Right cardiac atrium (tissue), 5 donors: ENCODE results near the gene SLC16A6. TPM values are rescaled to one million over a fixed set of nuclear protein-coding genes. Genes with fewer than 3 reads are reported as not detected.
"Not testable (repeated sequence)": the region's sequence is repeated elsewhere in the genome, so short reads cannot be mapped to it uniquely, and the experiment has no call there.

Experiments used
- ATAC-seq, 2 donors: fragments of 200-7000 bp; cut with Tn5 transposase; one replicate each; pipeline versions ENCODE4 v1.8.0 to v1.9.1; 2020; ENCODE audit warnings: moderate library complexity in 2 of 2, mild to moderate bottlenecking in 1 of 2
- DNase-seq, 3 donors: peaks; one replicate each; pipeline ENCODE4 v3.0.0-alpha.2; 2020
- H3K27ac ChIP-seq: one replicate; pipeline ENCODE4 v1.5.1; 2013; ENCODE audit warnings: mild to moderate bottlenecking, low read length, control low read depth, moderate library complexity
- H3K27me3 ChIP-seq: one replicate; pipeline ENCODE4 v1.6.1; 2013; ENCODE audit not compliant: control insufficient read depth, insufficient read depth
- H3K4me1 ChIP-seq: one replicate; pipeline ENCODE4 v1.6.1; 2013; ENCODE audit warnings: low read length; ENCODE audit not compliant: control insufficient read depth, insufficient read depth
- H3K4me3 ChIP-seq: one replicate; pipeline ENCODE4 v1.5.1; 2013; ENCODE audit warnings: low read length, control low read depth
- H3K9me3 ChIP-seq: one replicate; pipeline ENCODE4 v1.6.1; 2013; ENCODE audit warnings: low read length; ENCODE audit not compliant: control insufficient read depth
- WGBS: extraction: QIAGEN DNeasy Blood & Tissue Kit; methylation state at CpG from one replicate; pipeline ENCODE4 v1.1.7; 2013; 5-methylcytosine and 5-hydroxymethylcytosine counted together
- intact Hi-C, 4 donors: fragments of 100-400 bp; cut with DNase I; formaldehyde crosslinking; loops; one replicate each; pipeline versions ENCODE4 v1.11.0 to v1.14.0; 2022 to 2023
- polyA plus RNA-seq: library from polyadenylated mRNA; stranded (reverse); fragments of 200-250 nt; gene quantifications from one replicate; pipeline ENCODE4 v1.2.3, GENCODE V29; 2013
- total RNA-seq, 4 donors: library from RNA; stranded (reverse); fragmentation: NEBNext Ultra II Directional; extraction: Animal tissue kit (Norgen Biotek cat#: 25700); gene quantifications; one replicate each; pipeline ENCODE4 v1.2.1, GENCODE V29; 2021
- donor health status: healthy with polysubstance abuse.
- donor health status: DM: no; HTN: yes; CAD: no.
- donor health status: DM: no; HTN: no; CAD: no.
- donor health status: DM: no; HTN: yes; CAD: no; lungs with severe emphysema.
- donor health status: DM: yes; HTN: yes; CAD: no.

Gene SLC16A6
- total and polyA plus RNA-seq, 5 donors, result 0.21 to 0.86 (median 0.37) TPM

- WGBS, result 78% methylated on average over 7 of the region's 7 CpGs
- Histone ChIP-seq H3K4me3 (no peak overlapping the region), H3K4me1 (peaks cover 4% of the 10 kb centered on the region), H3K27ac (no peak overlapping the region), H3K27me3 (no peaks in the 10 kb centered on the region), H3K9me3 (no peaks in the 10 kb centered on the region)
- DNase-seq (no peak), ATAC-seq (no peak)
- intact Hi-C loops, result no loop called here
Measured at GRCh38 chr17:68289473-68289872, 1.5 kb downstream of the SLC16A6 start.

- WGBS, result 80% methylated on average over 7 of the region's 7 CpGs
- Histone ChIP-seq H3K9me3 (no peaks in the 10 kb centered on the region), H3K4me1 (peaks cover 4% of the 10 kb centered on the region), H3K27me3 (no peaks in the 10 kb centered on the region), H3K27ac (no peak overlapping the region), H3K4me3 (no peak overlapping the region)
- DNase-seq (no peak), ATAC-seq (no peak)
- intact Hi-C loops, result no loop called here
Measured at GRCh38 chr17:68288804-68289203, 2.1 kb downstream of the SLC16A6 start.

GRCh38 chr17:68288375-68288774 is 2.6 kb downstream of the SLC16A6 start:
- no peak for DNase-seq
- intact Hi-C loops, result no loop called here
- no peak overlapping the region for H3K4me3 ChIP-seq
- no peak for ATAC-seq
- no peaks in the 10 kb centered on the region for H3K27me3 ChIP-seq
- H3K27ac ChIP-seq, result no peak overlapping the region
- 72% methylated on average over 5 of the region's 5 CpGs for WGBS
- peaks cover 4% of the 10 kb centered on the region for H3K4me1 ChIP-seq
- H3K9me3 ChIP-seq, result no peaks in the 10 kb centered on the region

DNA sequence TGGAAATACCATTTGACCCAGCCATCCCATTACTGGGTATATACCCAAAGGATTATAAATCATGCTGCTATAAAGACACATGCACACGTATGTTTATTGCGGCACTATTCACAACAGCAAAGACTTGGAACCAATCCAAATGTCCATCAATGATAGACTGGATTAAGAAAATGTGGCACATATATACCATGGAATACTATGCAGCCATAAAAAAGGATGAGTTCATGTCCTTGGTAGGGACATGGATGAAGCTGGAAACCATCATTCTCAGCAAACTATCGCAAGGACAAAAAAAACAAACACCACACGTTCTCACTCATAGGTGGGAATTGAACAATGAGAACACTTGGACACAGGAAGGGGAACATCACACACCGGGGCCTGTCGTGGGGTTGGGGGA is 9.0 kb downstream of the SLC16A6 start:
- intact Hi-C loops, ATAC-seq: not testable (repeated sequence)
- 90% methylated on average over 4 of the region's 6 CpGs for WGBS

DNA sequence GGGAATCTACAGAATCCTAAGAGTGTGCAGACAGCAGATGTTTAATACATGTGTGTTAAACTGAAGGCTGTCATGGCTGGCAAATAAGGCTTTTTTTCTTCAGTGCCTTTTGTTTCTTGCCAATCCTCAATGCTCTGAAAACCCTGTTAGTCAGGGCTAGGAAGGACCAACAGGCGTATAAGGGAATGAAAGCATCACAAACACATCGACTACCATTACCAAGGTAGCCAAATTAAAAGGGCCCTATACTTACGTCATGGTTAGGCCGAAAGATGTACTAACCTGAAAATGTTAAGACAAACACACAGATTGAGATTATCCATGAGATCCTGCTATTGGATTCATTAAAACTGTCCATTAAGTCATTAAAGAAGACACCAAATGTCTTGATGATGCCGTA is 13.1 kb downstream of the SLC16A6 start:
- 97% methylated on average over 5 of the region's 5 CpGs for WGBS
- intact Hi-C loops, result loop anchor here in 2 of 4 donors (10.0 kb wide), 2 partner anchors 117 to 127 kb away; no protein-coding TSS in a partner anchor

More for the DNA sequence above, 9.0 kb downstream of the SLC16A6 start:
- H3K27me3 ChIP-seq, H3K27ac ChIP-seq, H3K9me3 ChIP-seq, H3K4me1 ChIP-seq, H3K4me3 ChIP-seq, DNase-seq: not testable (repeated sequence)

GRCh38 chr17:68276339-68276738 is 14.6 kb downstream of the SLC16A6 start:
- H3K27ac ChIP-seq, H3K9me3 ChIP-seq, H3K27me3 ChIP-seq, H3K4me3 ChIP-seq, DNase-seq, ATAC-seq, H3K4me1 ChIP-seq: not testable (repeated sequence)
- 99% methylated on average over 3 of the region's 3 CpGs for WGBS
- intact Hi-C loops, result loop anchor here in 2 of 4 donors (10.0 kb wide), 2 partner anchors 118 to 128 kb away; no protein-coding TSS in a partner anchor

More for the DNA sequence above, 13.1 kb downstream of the SLC16A6 start:
- H3K27ac ChIP-seq, result no peak overlapping the region
- no peak overlapping the region for H3K4me3 ChIP-seq
- H3K27me3 ChIP-seq, result no peaks in the 10 kb centered on the region
- DNase-seq, result no peak
- H3K4me1 ChIP-seq, result no peaks in the 10 kb centered on the region
- no peaks in the 10 kb centered on the region for H3K9me3 ChIP-seq
- no peak for ATAC-seq

GRCh38 chr17:68273722-68274121 is 17.2 kb downstream of the SLC16A6 start:
- DNase-seq (no peak), ATAC-seq (no peak)
- intact Hi-C loops, result loop anchor here in 2 of 4 donors (10.0 kb wide), 2 partner anchors 121 to 131 kb away; no protein-coding TSS in a partner anchor
- Histone ChIP-seq H3K27me3 (no peaks in the 10 kb centered on the region), H3K9me3 (no peaks in the 10 kb centered on the region), H3K4me3 (no peak overlapping the region), H3K4me1 (no peaks in the 10 kb centered on the region), H3K27ac (no peak overlapping the region)
- WGBS, result 55% methylated on average over 11 of the region's 11 CpGs

DNA sequence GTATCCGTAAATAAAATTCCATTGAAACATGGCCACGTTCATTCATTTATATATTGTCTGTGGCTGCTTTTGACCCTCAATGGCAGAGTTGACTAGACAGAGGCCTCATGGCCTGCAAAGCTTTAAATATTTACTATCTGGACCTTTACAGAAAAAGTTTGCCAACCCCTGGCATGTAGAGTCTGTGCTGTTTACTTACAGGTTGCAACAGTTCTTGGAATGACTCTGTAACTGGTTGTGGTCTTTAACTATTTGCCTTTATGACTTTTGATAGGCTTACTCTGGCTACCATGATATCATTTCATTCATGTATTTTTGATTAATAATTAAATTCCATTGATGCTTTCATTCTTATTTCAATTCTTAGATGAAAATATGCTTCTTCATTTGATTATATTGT is 25.1 kb downstream of the SLC16A6 start:
- 94% methylated on average over 2 of the region's 2 CpGs for whole genome bisulfite sequencing
- not testable (repeated sequence) for H3K4me3 ChIP-seq, ATAC-seq

DNA sequence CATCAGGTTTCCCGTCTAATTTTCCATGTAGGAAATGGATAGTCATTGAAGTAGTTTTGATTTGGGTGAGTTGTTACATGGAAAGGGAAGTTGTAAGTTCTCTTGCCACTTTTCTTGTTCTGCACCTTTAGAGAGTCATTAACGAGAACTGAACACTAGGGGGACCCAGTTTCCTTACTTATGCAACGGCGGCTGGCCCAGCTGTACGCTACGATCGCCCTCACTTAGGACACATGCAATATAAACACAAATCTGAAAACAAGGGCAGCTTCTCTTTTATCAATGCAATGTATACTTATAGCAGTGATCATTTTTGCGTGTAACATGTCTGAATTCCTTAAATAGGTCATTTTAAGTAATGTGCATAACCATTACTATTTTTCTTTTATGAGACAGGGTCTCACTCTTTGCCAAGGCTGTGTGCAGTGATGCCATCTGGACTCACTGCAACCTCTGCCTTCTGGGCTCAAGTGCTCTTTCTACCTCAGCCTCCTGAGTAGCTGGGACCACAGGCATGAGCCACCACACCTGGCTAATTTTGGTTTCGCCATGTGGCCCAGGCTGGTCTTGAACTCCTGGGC is 27.7 kb downstream of the SLC16A6 start:
- not testable (repeated sequence) for H3K4me3 ChIP-seq, H3K27ac ChIP-seq, H3K4me1 ChIP-seq, DNase-seq, H3K27me3 ChIP-seq, H3K9me3 ChIP-seq
- WGBS, result 11% methylated on average over 9 of the region's 9 CpGs
- ATAC-seq, result peak; percentile 76 to 77
- intact Hi-C loops, result loop anchor here (5.0 to 10.0 kb wide), 6 partner anchors 134 to 202 kb away; no protein-coding TSS in a partner anchor

More for the DNA sequence above, 25.1 kb downstream of the SLC16A6 start:
- H3K27me3 ChIP-seq, H3K4me1 ChIP-seq, H3K9me3 ChIP-seq, DNase-seq, H3K27ac ChIP-seq: not testable (repeated sequence)
- intact Hi-C loops, result loop anchor here (10.0 kb wide), 2 partner anchors 169 to 199 kb away; no protein-coding TSS in a partner anchor

GRCh38 chr17:68262467-68262866 is 28.5 kb downstream of the SLC16A6 start:
- not testable (repeated sequence) for H3K27ac ChIP-seq
- intact Hi-C loops, result loop anchor here (5.0 to 10.0 kb wide), 6 partner anchors 135 to 202 kb away; no protein-coding TSS in a partner anchor
- peak; percentile 18 to 42 for ATAC-seq

DNA sequence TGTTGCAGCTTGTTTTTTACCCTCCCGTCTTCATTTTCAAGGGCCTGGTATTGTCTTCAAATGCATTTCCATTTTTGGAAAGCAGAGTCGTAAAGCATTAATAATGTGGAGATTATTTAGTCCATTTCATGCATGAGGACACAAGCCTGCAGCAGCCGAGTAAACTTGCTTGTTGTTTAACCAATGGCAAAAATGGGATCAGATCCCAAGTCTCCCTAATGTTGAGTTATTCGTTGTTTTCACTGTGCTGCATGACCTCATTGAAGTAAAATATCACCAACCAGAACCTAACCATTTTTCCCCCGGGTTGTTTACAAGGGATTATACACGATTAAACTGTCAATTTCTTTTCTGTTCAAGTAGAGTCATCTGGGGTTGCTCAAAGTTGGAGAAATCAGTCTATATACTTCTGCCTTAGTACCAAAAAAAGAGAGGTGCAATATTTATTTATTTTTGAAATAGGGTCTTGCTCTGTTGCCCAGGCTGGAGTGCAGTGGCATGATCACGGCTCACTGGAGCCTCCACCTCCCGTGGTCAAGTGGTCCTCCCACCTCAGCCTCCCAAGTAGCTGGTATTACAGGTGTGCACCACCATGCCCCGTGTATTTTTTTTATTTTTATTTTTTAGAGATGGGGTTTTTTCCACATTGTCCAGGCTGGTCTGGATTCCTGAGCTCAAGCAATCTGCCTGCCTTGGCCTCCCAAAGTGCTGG is 30.7 kb downstream of the SLC16A6 start:
- 76% methylated on average over 9 of the region's 9 CpGs for WGBS
- peaks cover 4% of the 10 kb centered on the region for H3K4me1 ChIP-seq
- H3K9me3 ChIP-seq, result no peaks in the 10 kb centered on the region
- no peak for DNase-seq
- no peak for ATAC-seq
- no peaks in the 10 kb centered on the region for H3K27me3 ChIP-seq
- H3K27ac ChIP-seq, result no peak overlapping the region
- intact Hi-C loops, result loop anchor here (5.0 to 10.0 kb wide), 6 partner anchors 137 to 205 kb away; no protein-coding TSS in a partner anchor
- H3K4me3 ChIP-seq, result no peak overlapping the region

More at GRCh38 chr17:68262467-68262866, 28.5 kb downstream of the SLC16A6 start:
- H3K4me3 ChIP-seq, H3K27me3 ChIP-seq, DNase-seq, H3K4me1 ChIP-seq, H3K9me3 ChIP-seq: not testable (repeated sequence)
- 42% methylated on average over 2 of the region's 2 CpGs for WGBS
